AG10803 (cell line): ENCODE results near the gene LPAR1.
A peak's percentile ranks its signal among the peaks of the same experiment; 100 is the strongest.

Experiments
- DNase-seq: peaks from one replicate; pipeline ENCODE4 v3.0.0; 2010; ENCODE audit warnings: low read depth
- H3K4me3 ChIP-seq: 2 replicates; pipeline ENCODE4 v1.5.1; 2011; ENCODE audit warnings: mild to moderate bottlenecking, low read length, control low read depth
- TF ChIP-seq, protein P1 (sequence below): conservative IDR thresholded peaks from 2 replicates; pipeline ENCODE4 v1.5.1; 2011; ENCODE audit warnings: mild to moderate bottlenecking, low read length, control low read depth, inconsistent platforms

The LPAR1 gene

DNA sequence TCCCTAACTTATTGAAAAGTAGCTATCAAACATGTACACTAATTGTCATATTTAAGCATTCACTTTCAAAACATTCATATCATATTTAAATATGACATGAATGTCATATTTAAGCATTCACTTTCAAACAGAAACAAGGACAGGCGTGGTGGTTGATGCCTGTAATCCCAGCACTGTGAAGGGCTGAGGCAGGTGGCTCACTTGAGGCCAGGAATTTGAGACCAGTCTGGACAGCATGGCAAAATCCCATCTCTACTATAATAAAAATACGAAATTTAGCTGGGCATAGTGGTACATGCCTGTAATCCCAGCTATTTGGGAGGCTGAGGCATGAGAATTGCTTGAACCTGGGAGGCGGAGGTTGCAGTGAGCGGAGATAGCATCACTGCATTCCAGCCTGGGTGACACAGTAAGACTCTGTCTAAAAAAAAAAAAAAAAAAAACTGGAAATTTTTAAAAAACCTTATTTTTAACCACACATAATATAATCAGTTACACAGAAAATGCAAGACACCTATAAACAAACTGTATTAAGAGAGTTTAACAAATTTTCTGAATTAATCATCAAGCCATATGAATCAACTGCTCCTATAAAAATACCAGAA lies 88.1 kb downstream of the LPAR1 start:
- DNase-seq: peak; percentile 50
- H3K4me3 ChIP-seq: no peak overlapping the region
- TF ChIP-seq, protein P1, sequence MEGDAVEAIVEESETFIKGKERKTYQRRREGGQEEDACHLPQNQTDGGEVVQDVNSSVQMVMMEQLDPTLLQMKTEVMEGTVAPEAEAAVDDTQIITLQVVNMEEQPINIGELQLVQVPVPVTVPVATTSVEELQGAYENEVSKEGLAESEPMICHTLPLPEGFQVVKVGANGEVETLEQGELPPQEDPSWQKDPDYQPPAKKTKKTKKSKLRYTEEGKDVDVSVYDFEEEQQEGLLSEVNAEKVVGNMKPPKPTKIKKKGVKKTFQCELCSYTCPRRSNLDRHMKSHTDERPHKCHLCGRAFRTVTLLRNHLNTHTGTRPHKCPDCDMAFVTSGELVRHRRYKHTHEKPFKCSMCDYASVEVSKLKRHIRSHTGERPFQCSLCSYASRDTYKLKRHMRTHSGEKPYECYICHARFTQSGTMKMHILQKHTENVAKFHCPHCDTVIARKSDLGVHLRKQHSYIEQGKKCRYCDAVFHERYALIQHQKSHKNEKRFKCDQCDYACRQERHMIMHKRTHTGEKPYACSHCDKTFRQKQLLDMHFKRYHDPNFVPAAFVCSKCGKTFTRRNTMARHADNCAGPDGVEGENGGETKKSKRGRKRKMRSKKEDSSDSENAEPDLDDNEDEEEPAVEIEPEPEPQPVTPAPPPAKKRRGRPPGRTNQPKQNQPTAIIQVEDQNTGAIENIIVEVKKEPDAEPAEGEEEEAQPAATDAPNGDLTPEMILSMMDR: no peak

DNA sequence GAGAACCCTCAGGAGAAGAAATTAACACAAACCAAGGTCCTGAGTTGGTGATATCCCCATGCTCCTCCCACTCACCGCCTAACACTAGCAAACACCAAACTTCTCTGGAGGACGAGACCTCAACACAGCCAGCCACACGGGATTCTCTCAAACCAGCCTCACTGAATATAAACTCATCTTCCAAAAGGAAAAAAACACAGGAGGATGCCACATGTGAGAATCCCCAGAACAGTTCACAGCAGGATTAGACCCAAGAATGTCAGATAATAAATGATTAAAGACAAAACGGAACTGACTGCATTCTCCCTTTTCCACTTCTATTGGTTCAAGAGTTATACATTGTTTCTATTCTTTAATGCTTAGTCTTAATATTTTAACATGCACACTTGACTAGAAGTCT lies 89.2 kb downstream of the LPAR1 start:
- H3K4me3 ChIP-seq: no peak overlapping the region
- TF ChIP-seq, protein P1: no peak
- peak; percentile 46 for DNase-seq

DNA sequence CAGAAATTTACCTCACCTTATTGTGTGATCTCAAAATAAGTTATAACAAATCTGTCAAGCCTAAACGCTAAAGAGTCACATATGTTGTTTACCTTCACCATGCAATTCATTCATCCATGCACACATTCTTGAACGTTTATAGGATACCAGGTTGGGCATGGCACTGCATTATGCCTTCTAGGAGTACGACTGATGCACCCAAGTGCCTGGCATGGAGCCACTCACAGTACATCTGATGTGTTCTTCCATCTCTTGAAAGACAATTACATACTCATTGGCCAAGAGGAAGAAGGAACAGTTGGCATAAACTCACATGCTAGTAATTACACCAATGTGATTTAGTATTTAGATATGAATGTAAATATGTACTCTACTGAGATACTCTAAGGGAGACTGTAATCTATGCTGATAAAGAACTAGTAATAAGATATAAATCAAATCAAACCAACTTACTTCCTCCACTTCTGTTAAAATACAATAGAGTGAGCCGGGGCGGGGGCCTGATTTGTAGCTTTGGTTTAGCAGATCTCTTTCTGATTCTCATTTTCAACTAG lies 90.7 kb downstream of the LPAR1 start:
- TF ChIP-seq, protein P1: no peak
- H3K4me3 ChIP-seq: no peak overlapping the region
- no peak for DNase-seq

DNA sequence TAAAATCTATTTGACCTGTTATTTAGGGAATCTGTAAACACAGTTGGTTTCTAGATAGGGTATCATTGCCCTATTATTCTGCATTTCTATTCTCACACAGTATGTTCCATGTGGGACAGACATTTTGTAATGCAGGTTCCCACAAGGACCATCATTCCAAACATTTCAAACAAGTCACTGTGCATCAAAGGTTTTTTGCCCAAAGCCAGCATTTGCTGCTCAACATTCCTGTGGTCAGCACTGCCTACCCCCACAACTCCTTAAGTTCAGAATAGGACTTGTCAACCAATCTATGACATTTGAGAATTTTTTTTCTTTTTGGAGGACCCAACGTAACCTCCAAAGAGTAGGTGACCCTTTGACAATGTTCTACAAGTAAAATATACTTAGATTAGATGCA lies 95.7 kb downstream of the LPAR1 start:
- H3K4me3 ChIP-seq: no peak overlapping the region
- TF ChIP-seq, protein P1: no peak
- DNase-seq: peak; percentile 94

DNA sequence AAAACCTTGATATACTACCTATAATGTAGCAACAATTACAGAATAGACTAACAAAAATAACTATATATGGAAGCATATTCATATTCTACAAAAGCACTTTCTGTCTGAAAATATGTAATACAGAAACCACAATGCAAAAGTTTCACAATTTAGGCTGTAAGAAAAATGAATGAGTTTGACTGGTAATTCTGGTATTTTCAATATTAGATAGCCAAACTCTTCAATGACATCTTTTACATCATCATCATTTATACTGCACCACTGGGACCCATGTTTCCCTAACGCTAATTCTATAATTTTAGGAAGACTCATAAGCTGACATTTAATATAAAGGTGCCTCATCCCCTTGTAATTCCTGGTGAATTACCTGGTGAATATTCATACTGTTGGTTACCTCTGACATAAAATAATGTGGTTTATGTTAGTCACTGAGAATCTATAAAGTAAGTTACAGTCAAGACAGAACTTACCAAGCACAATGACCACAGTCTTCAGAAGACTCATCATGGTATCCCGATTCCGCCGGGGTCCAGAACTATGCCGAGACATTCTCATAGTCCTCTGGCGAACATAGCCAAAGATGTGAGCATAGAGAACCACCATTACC lies 97.2 kb downstream of the LPAR1 start:
- H3K4me3 ChIP-seq: no peak overlapping the region
- no peak for DNase-seq
- TF ChIP-seq, protein P1: no peak

DNA sequence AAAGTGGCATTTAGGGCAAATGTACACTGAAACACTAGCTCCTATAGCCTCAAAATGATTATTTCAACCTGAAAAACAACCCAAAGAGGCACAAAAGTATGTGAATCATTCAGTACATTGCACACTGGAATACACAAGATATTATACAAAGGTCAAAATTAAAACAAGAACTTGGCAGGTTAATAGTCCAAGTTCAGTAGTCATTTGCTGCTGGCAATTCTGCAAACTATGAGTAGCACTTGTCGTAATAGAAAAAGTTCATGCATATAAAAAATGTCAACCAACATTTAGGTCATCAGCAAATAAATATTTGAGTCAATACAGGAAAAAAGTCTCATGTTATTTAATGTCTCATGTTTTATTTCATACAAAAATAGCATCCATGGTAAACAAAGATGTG lies 98.7 kb downstream of the LPAR1 start:
- no peak for DNase-seq
- TF ChIP-seq, protein P1: no peak
- H3K4me3 ChIP-seq: no peak overlapping the region

DNA sequence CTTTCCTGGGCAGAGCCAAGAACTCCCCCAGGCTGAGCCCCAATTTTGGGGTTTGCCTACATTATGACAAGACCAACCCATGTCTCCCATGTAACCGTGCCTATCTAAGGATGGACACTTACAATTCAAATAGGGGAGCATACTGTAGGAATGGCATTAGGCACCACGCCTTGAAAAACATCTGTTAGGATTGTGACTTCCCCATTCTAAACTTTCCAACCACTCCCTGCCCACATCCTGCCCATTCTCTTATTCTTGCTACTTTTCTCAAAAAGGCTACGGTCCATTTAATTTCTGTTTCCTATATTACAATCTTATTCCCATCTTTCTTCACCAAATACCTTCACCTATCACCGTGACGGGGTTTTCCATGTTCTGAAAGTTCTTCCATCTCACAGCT lies 99.2 kb downstream of the LPAR1 start:
- H3K4me3 ChIP-seq: no peak overlapping the region
- TF ChIP-seq, protein P1: no peak
- peak; percentile 40 for DNase-seq
